ENCODE results near the gene USP24. TPM values are rescaled to one million over a fixed set of nuclear protein-coding genes. Genes with fewer than 3 reads are reported as not detected.
A peak's percentile ranks its signal among the peaks of the same experiment; 100 is the strongest.

The USP24 gene
- total and polyA plus RNA-seq, 3 experiments from 2014 or later, result 7.5 to 51.6 (median 51.5) TPM

GRCh38 chr1:55092475-55092874 is 122.7 kb downstream of the USP24 start:
- no peaks in the 10 kb centered on the region for H3K9me3 Mint-ChIP-seq
- no peak overlapping the region for H3K27ac Mint-ChIP-seq
- Histone ChIP-seq H3K36me3 (ENCODE audit: insufficient read depth, low read length) (peaks cover 91% of the 10 kb centered on the region), H3K4me1 (ENCODE audit: insufficient read depth, low read length) (no peaks in the 10 kb centered on the region), H3K27ac (ENCODE audit: low read depth, low read length) (no peak overlapping the region), H3K9me3 (ENCODE audit: low read length) (no peaks in the 10 kb centered on the region), H3K4me3 (ENCODE audit: low read length) (no peak overlapping the region), H3K27me3 (ENCODE audit: insufficient read depth, low read length, poor library complexity, severe bottlenecking) (no peaks in the 10 kb centered on the region)
- ChIA-PET POLR2A (no interaction called here), CTCF (no interaction called here)
- peaks cover 0 to 5% (median 3%) of the 10 kb centered on the region in 3 donors for H3K4me1 Mint-ChIP-seq
- DNase-seq, result no peak
- H3K27me3 Mint-ChIP-seq, result peaks cover 0 to 2% of the 10 kb centered on the region in 2 donors
- H3K36me3 Mint-ChIP-seq, result peaks cover 31 to 95% (median 52%) of the 10 kb centered on the region in 3 donors
- H3K4me3 Mint-ChIP-seq, result no peak overlapping the region

GRCh38 chr1:55089683-55090082 is 125.5 kb downstream of the USP24 start:
- H3K9me3 ChIP-seq (ENCODE audit: low read length), result no peaks in the 10 kb centered on the region
- Mint-ChIP-seq H3K27me3 (peaks cover 0 to 2% of the 10 kb centered on the region in 2 donors), H3K36me3 (peaks cover 28 to 94% (median 39%) of the 10 kb centered on the region in 3 donors), H3K4me3 (no peak overlapping the region), H3K27ac (peak overlapping the region in 3 of 8 donors; percentile 12 to 29 (median 26)), H3K4me1 (peaks cover 0 to 5% (median 3%) of the 10 kb centered on the region in 3 donors), H3K9me3 (no peaks in the 10 kb centered on the region)
- H3K27me3 ChIP-seq (ENCODE audit: insufficient read depth, low read length, poor library complexity, severe bottlenecking), result no peaks in the 10 kb centered on the region
- no peaks in the 10 kb centered on the region for H3K4me1 ChIP-seq (ENCODE audit: insufficient read depth, low read length)
- DNase-seq, result no peak
- no peak overlapping the region for H3K27ac ChIP-seq (ENCODE audit: low read depth, low read length)
- ChIA-PET CTCF (no interaction called here), POLR2A (no interaction called here)
- H3K36me3 ChIP-seq (ENCODE audit: insufficient read depth, low read length), result peaks cover 89% of the 10 kb centered on the region
- no peak overlapping the region for H3K4me3 ChIP-seq (ENCODE audit: low read length)

- Histone ChIP-seq H3K36me3 (ENCODE audit: insufficient read depth, low read length) (peaks cover 89% of the 10 kb centered on the region), H3K27ac (ENCODE audit: low read depth, low read length) (no peak overlapping the region), H3K27me3 (ENCODE audit: insufficient read depth, low read length, poor library complexity, severe bottlenecking) (no peaks in the 10 kb centered on the region), H3K4me1 (ENCODE audit: insufficient read depth, low read length) (no peaks in the 10 kb centered on the region), H3K4me3 (ENCODE audit: low read length) (no peak overlapping the region), H3K9me3 (ENCODE audit: low read length) (no peaks in the 10 kb centered on the region)
- ChIA-PET POLR2A (no interaction called here), CTCF (no interaction called here)
- Mint-ChIP-seq H3K4me3 (no peak overlapping the region), H3K27me3 (peaks cover 0 to 2% of the 10 kb centered on the region in 2 donors), H3K27ac (peak overlapping the region in 7 of 8 donors; percentile 0 to 71 (median 13)), H3K36me3 (peaks cover 22 to 94% (median 39%) of the 10 kb centered on the region in 3 donors), H3K4me1 (peaks cover 0 to 5% (median 3%) of the 10 kb centered on the region in 3 donors), H3K9me3 (no peaks in the 10 kb centered on the region)
- DNase-seq, result no peak
Observed at GRCh38 chr1:55088413-55088812, 126.8 kb downstream of the USP24 start.

GRCh38 chr1:55087439-55087838 is 127.7 kb downstream of the USP24 start:
- H3K27ac Mint-ChIP-seq, result peak overlapping the region in 2 of 8 donors; percentile 40 to 56
- ChIA-PET POLR2A (no interaction called here), CTCF (no interaction called here)
- H3K36me3 ChIP-seq (ENCODE audit: insufficient read depth, low read length), result peaks cover 88% of the 10 kb centered on the region
- H3K4me3 Mint-ChIP-seq, result no peak overlapping the region
- H3K9me3 ChIP-seq (ENCODE audit: low read length), result no peaks in the 10 kb centered on the region
- H3K4me1 ChIP-seq (ENCODE audit: insufficient read depth, low read length), result no peaks in the 10 kb centered on the region
- peaks cover 0 to 5% (median 3%) of the 10 kb centered on the region in 3 donors for H3K4me1 Mint-ChIP-seq
- no peaks in the 10 kb centered on the region for H3K27me3 ChIP-seq (ENCODE audit: insufficient read depth, low read length, poor library complexity, severe bottlenecking)
- H3K36me3 Mint-ChIP-seq, result peaks cover 19 to 95% (median 39%) of the 10 kb centered on the region in 3 donors
- no peak overlapping the region for H3K27ac ChIP-seq (ENCODE audit: low read depth, low read length)
- no peaks in the 10 kb centered on the region for H3K9me3 Mint-ChIP-seq
- no peak for DNase-seq
- H3K4me3 ChIP-seq (ENCODE audit: low read length), result no peak overlapping the region
- peaks cover 0 to 2% of the 10 kb centered on the region in 2 donors for H3K27me3 Mint-ChIP-seq

- ChIA-PET POLR2A (no interaction called here), CTCF (no interaction called here)
- DNase-seq, result no peak
- Histone ChIP-seq H3K4me1 (ENCODE audit: insufficient read depth, low read length) (no peaks in the 10 kb centered on the region), H3K9me3 (ENCODE audit: low read length) (no peaks in the 10 kb centered on the region), H3K4me3 (ENCODE audit: low read length) (no peak overlapping the region), H3K36me3 (ENCODE audit: insufficient read depth, low read length) (peaks cover 84% of the 10 kb centered on the region), H3K27ac (ENCODE audit: low read depth, low read length) (no peak overlapping the region), H3K27me3 (ENCODE audit: insufficient read depth, low read length, poor library complexity, severe bottlenecking) (no peaks in the 10 kb centered on the region)
- H3K9me3 Mint-ChIP-seq, result no peaks in the 10 kb centered on the region
- H3K4me1 Mint-ChIP-seq, result peaks cover 0 to 5% (median 3%) of the 10 kb centered on the region in 3 donors
- H3K4me3 Mint-ChIP-seq, result no peak overlapping the region
- peaks cover 14 to 96% (median 26%) of the 10 kb centered on the region in 3 donors for H3K36me3 Mint-ChIP-seq
- H3K27ac Mint-ChIP-seq, result peak overlapping the region in 2 of 8 donors; percentile 0 to 38
- no peaks in the 10 kb centered on the region for H3K27me3 Mint-ChIP-seq
Observed at GRCh38 chr1:55084257-55084656, 130.9 kb downstream of the USP24 start.

GRCh38 chr1:55081905-55082296 is 133.3 kb downstream of the USP24 start:
- H3K27ac Mint-ChIP-seq, result peak overlapping the region in 3 of 8 donors; percentile 12 to 73 (median 24)
- peaks cover 6 to 93% (median 19%) of the 10 kb centered on the region in 3 donors for H3K36me3 Mint-ChIP-seq
- H3K9me3 Mint-ChIP-seq, result no peaks in the 10 kb centered on the region
- H3K4me3 Mint-ChIP-seq, result no peak overlapping the region
- no peaks in the 10 kb centered on the region for H3K27me3 Mint-ChIP-seq
- H3K9me3 ChIP-seq (ENCODE audit: low read length), result no peaks in the 10 kb centered on the region
- no peak overlapping the region for H3K27ac ChIP-seq (ENCODE audit: low read depth, low read length)
- ChIA-PET CTCF (no interaction called here), POLR2A (no interaction called here)
- peaks cover 84% of the 10 kb centered on the region for H3K36me3 ChIP-seq (ENCODE audit: insufficient read depth, low read length)
- H3K27me3 ChIP-seq (ENCODE audit: insufficient read depth, low read length, poor library complexity, severe bottlenecking), result no peaks in the 10 kb centered on the region
- no peak overlapping the region for H3K4me3 ChIP-seq (ENCODE audit: low read length)
- H3K4me1 Mint-ChIP-seq, result no peaks in the 10 kb centered on the region
- H3K4me1 ChIP-seq (ENCODE audit: insufficient read depth, low read length), result no peaks in the 10 kb centered on the region
- no peak for DNase-seq

GRCh38 chr1:55081188-55081904 is 133.8 kb downstream of the USP24 start:
- DNase-seq, result no peak
- Mint-ChIP-seq H3K9me3 (no peaks in the 10 kb centered on the region), H3K4me3 (no peak overlapping the region), H3K36me3 (peaks cover 7 to 96% (median 22%) of the 10 kb centered on the region in 3 donors), H3K27ac (peak overlapping the region in 2 of 8 donors; percentile 12 to 73), H3K27me3 (no peaks in the 10 kb centered on the region), H3K4me1 (no peaks in the 10 kb centered on the region)
- Histone ChIP-seq H3K27me3 (ENCODE audit: insufficient read depth, low read length, poor library complexity, severe bottlenecking) (no peaks in the 10 kb centered on the region), H3K9me3 (ENCODE audit: low read length) (no peaks in the 10 kb centered on the region), H3K4me1 (ENCODE audit: insufficient read depth, low read length) (no peaks in the 10 kb centered on the region), H3K4me3 (ENCODE audit: low read length) (no peak overlapping the region), H3K27ac (ENCODE audit: low read depth, low read length) (no peak overlapping the region), H3K36me3 (ENCODE audit: insufficient read depth, low read length) (peaks cover 87% of the 10 kb centered on the region)
- ChIA-PET POLR2A (no interaction called here), CTCF (no interaction called here)

GRCh38 chr1:55079651-55080050 is 135.5 kb downstream of the USP24 start:
- Histone ChIP-seq H3K4me1 (ENCODE audit: insufficient read depth, low read length) (no peaks in the 10 kb centered on the region), H3K27me3 (ENCODE audit: insufficient read depth, low read length, poor library complexity, severe bottlenecking) (no peaks in the 10 kb centered on the region), H3K4me3 (ENCODE audit: low read length) (no peak overlapping the region), H3K27ac (ENCODE audit: low read depth, low read length) (no peak overlapping the region), H3K9me3 (ENCODE audit: low read length) (no peaks in the 10 kb centered on the region), H3K36me3 (ENCODE audit: insufficient read depth, low read length) (peaks cover 81% of the 10 kb centered on the region)
- CTCF ChIA-PET, result no interaction called here
- DNase-seq, result no peak
- POLR2A ChIA-PET, result no interaction called here
- Mint-ChIP-seq H3K27ac (peak overlapping the region in 2 of 8 donors; percentile 29 to 87), H3K27me3 (no peaks in the 10 kb centered on the region), H3K4me1 (no peaks in the 10 kb centered on the region), H3K36me3 (peaks cover 8 to 96% (median 24%) of the 10 kb centered on the region in 3 donors), H3K4me3 (no peak overlapping the region), H3K9me3 (no peaks in the 10 kb centered on the region)

Data from CD8-positive, alpha-beta memory T cell (primary cell).